OCI-LY3 (cell line): Measurements from ENCODE around the gene FAM76A.

Experiments used
- H2AFZ ChIP-seq: fragments of 200-600, 300-600 bp; shearing (Covaris generic); 2 replicates; pipeline ENCODE4 v1.6.0; 2014; ENCODE audit warnings: antibody characterized with exemption, low read depth, low read length
- H3K27ac ChIP-seq: fragments of 200-600, 300-600 bp; sonication (generic); 2 replicates; pipeline ENCODE4 v1.5.1; 2014; ENCODE audit warnings: mild to moderate bottlenecking, low read length, moderate library complexity, mixed read lengths
- H3K27me3 ChIP-seq: fragments of 200-600, 300-600 bp; sonication (generic); 2 replicates; pipeline ENCODE4 v1.6.1; 2014; ENCODE audit warnings: low read depth, low read length, mixed read lengths
- H3K36me3 ChIP-seq: fragments of 200-600, 300-600 bp; sonication (generic); replicated peaks from 2 replicates; pipeline ENCODE3; 2014; ENCODE audit warnings: low read depth, low read length, mixed read lengths
- H3K4me1 ChIP-seq: fragments of 300-600, 200-600 bp; sonication (generic); 2 replicates; pipeline ENCODE4 v1.6.1; 2014; ENCODE audit warnings: low read length, mixed read lengths
- H3K4me2 ChIP-seq: fragments of 200-600, 300-600 bp; sonication (generic); 2 replicates; pipeline ENCODE4 v1.6.1; 2014; ENCODE audit warnings: low read length, mixed read lengths
- H3K4me3 ChIP-seq: fragments of 300-600, 200-600 bp; sonication (generic); 2 replicates; pipeline ENCODE4 v1.5.1; 2014; ENCODE audit warnings: antibody characterized with exemption, mild to moderate bottlenecking, low read length, moderate library complexity
- H3K79me2 ChIP-seq: fragments of 300-600, 200-600 bp; shearing (Covaris generic); 2 replicates; pipeline ENCODE4 v1.6.1; 2014; ENCODE audit warnings: mild to moderate bottlenecking, low read length, mixed read lengths
- H3K9ac ChIP-seq: fragments of 300-600, 200-600 bp; shearing (Covaris generic); 2 replicates; pipeline ENCODE4 v1.6.0; 2014; ENCODE audit warnings: mild to moderate bottlenecking, low read length, moderate library complexity
- H3K9me3 ChIP-seq: fragments of 200-600, 300-600 bp; shearing (Covaris generic); 2 replicates; pipeline ENCODE4 v1.6.1; 2014; ENCODE audit warnings: low read length, mixed read lengths; ENCODE audit not compliant: insufficient read depth
- H4K20me1 ChIP-seq: fragments of 200-600, 300-600 bp; sonication (generic); 2 replicates; pipeline ENCODE4 v1.6.1; 2016; ENCODE audit warnings: low read length, mixed read lengths; ENCODE audit not compliant: insufficient read depth
- EZH2phosphoT487 ChIP-seq: fragments of 200-600 bp; shearing (Covaris generic); IDR thresholded peaks from 2 replicates; pipeline ENCODE4 v1.6.1; 2018; ENCODE audit warnings: antibody characterized with exemption, mixed run types, low read depth

FAM76A gene

DNA sequence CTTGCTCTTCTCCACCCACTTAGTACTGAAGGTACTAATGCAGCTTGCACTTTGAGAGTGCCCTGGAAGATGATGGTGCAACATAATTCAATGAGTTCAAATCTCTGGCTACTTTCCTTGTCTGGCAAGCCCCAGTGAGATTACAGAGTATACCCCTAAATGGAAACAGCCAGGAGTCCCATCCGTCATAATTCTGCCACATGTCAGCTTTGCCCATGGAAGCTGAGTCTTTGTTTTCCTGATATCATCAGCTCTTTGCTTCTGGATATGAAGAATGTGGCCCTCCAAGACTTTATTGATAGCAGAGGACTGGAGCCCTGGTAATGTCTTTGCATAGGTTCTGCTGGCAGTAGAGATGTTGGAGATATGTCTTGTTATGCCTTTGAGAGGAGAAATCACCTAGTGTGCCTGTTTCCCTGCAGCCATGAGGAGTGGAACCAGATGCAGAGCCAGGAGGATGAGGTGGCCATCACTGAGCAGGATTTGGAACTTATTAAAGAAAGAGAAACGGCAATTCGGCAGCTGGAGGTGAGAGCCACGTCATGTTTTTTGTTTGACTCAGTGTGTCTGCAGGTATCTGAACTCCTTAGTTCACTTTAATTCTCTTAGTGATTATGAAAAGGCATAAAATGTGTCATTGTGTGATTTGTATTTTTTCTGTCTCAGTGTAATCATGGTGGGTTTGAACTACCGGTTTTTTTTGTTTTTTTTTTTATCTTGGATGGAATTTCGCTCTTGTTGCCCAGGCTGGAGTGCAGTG, 86.2 kb downstream of the FAM76A start:
- H3K27ac ChIP-seq = no peak overlapping the region
- H2AFZ ChIP-seq = no peak overlapping the region
- H3K9me3 ChIP-seq = no peaks in the 10 kb centered on the region
- no peak overlapping the region for H3K9ac ChIP-seq
- no peaks in the 10 kb centered on the region for H3K79me2 ChIP-seq
- no peak overlapping the region for H3K4me3 ChIP-seq
- TF ChIP-seq EZH2phosphoT487 = no peak
- H3K27me3 ChIP-seq = no peaks in the 10 kb centered on the region
- H3K4me1 ChIP-seq = no peaks in the 10 kb centered on the region
- H3K36me3 ChIP-seq = no peaks in the 10 kb centered on the region
- no peak overlapping the region for H3K4me2 ChIP-seq
- H4K20me1 ChIP-seq = no peaks in the 10 kb centered on the region
